ENCODE measurements around the gene GRIK3.

GRCh38 chr1:36857754-36858153 is 176.6 kb downstream of the GRIK3 start:
- TF ChIP-seq FOXP4 (CRISPR knock-in tag; IDR thresholded peaks at IDR 0.05) (no peak), GRHL2 (CRISPR knock-in tag; IDR thresholded peaks at IDR 0.05; ENCODE audit: insufficient replicate concordance, severe bottlenecking) (no peak), ZNF138 (CRISPR knock-in tag; conservative IDR thresholded peaks at IDR 0.05) (no peak)
- TF ChIP-seq, protein P1, sequence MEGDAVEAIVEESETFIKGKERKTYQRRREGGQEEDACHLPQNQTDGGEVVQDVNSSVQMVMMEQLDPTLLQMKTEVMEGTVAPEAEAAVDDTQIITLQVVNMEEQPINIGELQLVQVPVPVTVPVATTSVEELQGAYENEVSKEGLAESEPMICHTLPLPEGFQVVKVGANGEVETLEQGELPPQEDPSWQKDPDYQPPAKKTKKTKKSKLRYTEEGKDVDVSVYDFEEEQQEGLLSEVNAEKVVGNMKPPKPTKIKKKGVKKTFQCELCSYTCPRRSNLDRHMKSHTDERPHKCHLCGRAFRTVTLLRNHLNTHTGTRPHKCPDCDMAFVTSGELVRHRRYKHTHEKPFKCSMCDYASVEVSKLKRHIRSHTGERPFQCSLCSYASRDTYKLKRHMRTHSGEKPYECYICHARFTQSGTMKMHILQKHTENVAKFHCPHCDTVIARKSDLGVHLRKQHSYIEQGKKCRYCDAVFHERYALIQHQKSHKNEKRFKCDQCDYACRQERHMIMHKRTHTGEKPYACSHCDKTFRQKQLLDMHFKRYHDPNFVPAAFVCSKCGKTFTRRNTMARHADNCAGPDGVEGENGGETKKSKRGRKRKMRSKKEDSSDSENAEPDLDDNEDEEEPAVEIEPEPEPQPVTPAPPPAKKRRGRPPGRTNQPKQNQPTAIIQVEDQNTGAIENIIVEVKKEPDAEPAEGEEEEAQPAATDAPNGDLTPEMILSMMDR (IDR thresholded peaks at IDR 0.05) = no peak
- TF ChIP-seq, protein P2, sequence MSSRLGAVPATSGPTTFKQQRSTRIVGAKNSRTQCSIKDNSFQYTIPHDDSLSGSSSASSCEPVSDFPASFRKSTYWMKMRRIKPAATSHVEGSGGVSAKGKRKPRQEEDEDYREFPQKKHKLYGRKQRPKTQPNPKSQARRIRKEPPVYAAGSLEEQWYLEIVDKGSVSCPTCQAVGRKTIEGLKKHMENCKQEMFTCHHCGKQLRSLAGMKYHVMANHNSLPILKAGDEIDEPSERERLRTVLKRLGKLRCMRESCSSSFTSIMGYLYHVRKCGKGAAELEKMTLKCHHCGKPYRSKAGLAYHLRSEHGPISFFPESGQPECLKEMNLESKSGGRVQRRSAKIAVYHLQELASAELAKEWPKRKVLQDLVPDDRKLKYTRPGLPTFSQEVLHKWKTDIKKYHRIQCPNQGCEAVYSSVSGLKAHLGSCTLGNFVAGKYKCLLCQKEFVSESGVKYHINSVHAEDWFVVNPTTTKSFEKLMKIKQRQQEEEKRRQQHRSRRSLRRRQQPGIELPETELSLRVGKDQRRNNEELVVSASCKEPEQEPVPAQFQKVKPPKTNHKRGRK (CRISPR knock-in tag; IDR thresholded peaks at IDR 0.05; ENCODE audit: borderline replicate concordance) = no peak
- TF ChIP-seq, protein P3, sequence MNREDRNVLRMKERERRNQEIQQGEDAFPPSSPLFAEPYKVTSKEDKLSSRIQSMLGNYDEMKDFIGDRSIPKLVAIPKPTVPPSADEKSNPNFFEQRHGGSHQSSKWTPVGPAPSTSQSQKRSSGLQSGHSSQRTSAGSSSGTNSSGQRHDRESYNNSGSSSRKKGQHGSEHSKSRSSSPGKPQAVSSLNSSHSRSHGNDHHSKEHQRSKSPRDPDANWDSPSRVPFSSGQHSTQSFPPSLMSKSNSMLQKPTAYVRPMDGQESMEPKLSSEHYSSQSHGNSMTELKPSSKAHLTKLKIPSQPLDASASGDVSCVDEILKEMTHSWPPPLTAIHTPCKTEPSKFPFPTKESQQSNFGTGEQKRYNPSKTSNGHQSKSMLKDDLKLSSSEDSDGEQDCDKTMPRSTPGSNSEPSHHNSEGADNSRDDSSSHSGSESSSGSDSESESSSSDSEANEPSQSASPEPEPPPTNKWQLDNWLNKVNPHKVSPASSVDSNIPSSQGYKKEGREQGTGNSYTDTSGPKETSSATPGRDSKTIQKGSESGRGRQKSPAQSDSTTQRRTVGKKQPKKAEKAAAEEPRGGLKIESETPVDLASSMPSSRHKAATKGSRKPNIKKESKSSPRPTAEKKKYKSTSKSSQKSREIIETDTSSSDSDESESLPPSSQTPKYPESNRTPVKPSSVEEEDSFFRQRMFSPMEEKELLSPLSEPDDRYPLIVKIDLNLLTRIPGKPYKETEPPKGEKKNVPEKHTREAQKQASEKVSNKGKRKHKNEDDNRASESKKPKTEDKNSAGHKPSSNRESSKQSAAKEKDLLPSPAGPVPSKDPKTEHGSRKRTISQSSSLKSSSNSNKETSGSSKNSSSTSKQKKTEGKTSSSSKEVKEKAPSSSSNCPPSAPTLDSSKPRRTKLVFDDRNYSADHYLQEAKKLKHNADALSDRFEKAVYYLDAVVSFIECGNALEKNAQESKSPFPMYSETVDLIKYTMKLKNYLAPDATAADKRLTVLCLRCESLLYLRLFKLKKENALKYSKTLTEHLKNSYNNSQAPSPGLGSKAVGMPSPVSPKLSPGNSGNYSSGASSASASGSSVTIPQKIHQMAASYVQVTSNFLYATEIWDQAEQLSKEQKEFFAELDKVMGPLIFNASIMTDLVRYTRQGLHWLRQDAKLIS (CRISPR knock-in tag; IDR thresholded peaks at IDR 0.05; ENCODE audit: borderline replicate concordance) = no peak

Data from WTC11 (cell line).